ENCODE results near the gene MT3. TPM values are rescaled to one million over a fixed set of nuclear protein-coding genes. Genes with fewer than 3 reads are reported as not detected.
A peak's percentile ranks its signal among the peaks of the same experiment; 100 is the strongest.

The MT3 gene
- total and polyA plus RNA-seq, 9 of the 15 experiments (the other 6 are each of a cell fraction or from before 2014, with no cell fraction given): not detected

DNA sequence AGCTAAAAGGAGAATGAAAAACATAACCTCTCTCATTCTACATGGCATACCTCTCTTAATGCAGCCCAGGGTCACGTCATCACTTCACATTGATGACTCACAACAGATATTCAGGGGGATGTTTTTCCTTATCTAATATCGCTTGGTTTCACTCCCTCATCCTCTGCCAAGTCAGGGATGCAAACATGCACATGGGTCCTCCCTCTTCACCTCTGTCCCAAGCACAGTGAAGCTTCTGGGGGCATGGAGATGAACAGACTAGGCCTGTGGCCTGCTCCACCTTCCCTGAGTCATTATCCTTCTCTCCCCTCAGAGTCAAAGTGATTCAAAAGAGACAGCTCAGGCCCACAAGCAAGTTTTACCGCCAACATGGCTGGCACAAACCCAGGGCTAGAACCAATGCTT, 16.7 kb downstream of the MT3 start:
- Histone ChIP-seq H3K27me3 (ENCODE audit: control insufficient read depth in 2 of 2, insufficient read depth in 2 of 2, low read length in 2 of 2) (peaks cover 3 to 5% of the 10 kb centered on the region in 2 experiments; a peak in 2 of 5 replicates), H3K9me3 (replicated peaks; ENCODE audit: control insufficient read depth, insufficient read depth, low read depth, low read length) (no peaks in the 10 kb centered on the region), H3K4me3 (no peak overlapping the region), H3K4me2 (ENCODE audit: insufficient read depth, low read length) (no peak overlapping the region), H2AFZ (ENCODE audit: low read depth, low read length) (0 out of 2 replicates have a peak overlapping the region, but pooled peaks have one; percentile 21), H4K20me1 (replicated peaks; ENCODE audit: control insufficient read depth, insufficient read depth, low read length) (no peaks in the 10 kb centered on the region), H3K27ac (ENCODE audit: extremely low read depth, low read depth, low read length) (no peak overlapping the region), H3K79me2 (ENCODE audit: control insufficient read depth, insufficient read depth, low read length) (no peaks in the 10 kb centered on the region), H3K4me1 (replicated peaks in 1 of 2; ENCODE audit: control insufficient read depth in 2 of 2, insufficient read depth in 2 of 2, low read length in 2 of 2) (peaks cover 27 to 29% of the 10 kb centered on the region in 2 experiments), H3K9ac (ENCODE audit: insufficient read depth in 1 of 2, low read depth in 2 of 2, low read length in 2 of 2) (no peak overlapping the region), H3K9me1 (ENCODE audit: control insufficient read depth, insufficient read depth, low read length) (no peaks in the 10 kb centered on the region), H3K36me3 (ENCODE audit: control insufficient read depth, insufficient read depth, low read length) (no peaks in the 10 kb centered on the region)
- ChIA-PET CTCF (ENCODE audit: low intra/inter-chr PET ratio) (no interaction called here), POLR2A (interaction anchor here (0.7 to 1.5 kb wide), 2 partner anchors 14 to 155 kb away, joined by 3 read pairs; partner anchors contain the start of genes NUDT21 and OGFOD1)
- WGBS (ENCODE audit: insufficient coverage, low coverage, missing lambda C conversion rate): 36% methylated on average over 3 of the region's 3 CpGs
- no TSS peak for BruUV-seq (replicated peaks)
- in situ Hi-C loops (cut with MboI) (no loop called here), intact Hi-C loops (cut with micrococcal nuclease) (no loop called here)
- peak in 1 of 2 experiments; percentile 20; a peak in 1 of 4 replicates for TF ChIP-seq KDM1A (IDR thresholded peaks at IDR 0.05)
- TF ChIP-seq JUNB (CRISPR knock-in tag; conservative IDR thresholded peaks at IDR 0.05): peak; percentile 42; the same call in 1 of the 2 replicates
- TF ChIP-seq FOSL1 (tag; conservative IDR thresholded peaks at IDR 0.05): peak; percentile 62
- peak; percentile 57; the same call in 1 of the 2 replicates for TF ChIP-seq JUND (IDR thresholded peaks at IDR 0.05; ENCODE audit: borderline replicate concordance, low read depth, low read length)
- TF ChIP-seq JUND (tag; IDR thresholded peaks at IDR 0.05; ENCODE audit: borderline replicate concordance, low read depth, low read length): peak; percentile 34; the same call in 1 of the 3 replicates
- TF ChIP-seq ATF1 (CRISPR knock-in tag; IDR thresholded peaks at IDR 0.05): no peak
- TF ChIP-seq ATF1 (tag; IDR thresholded peaks at IDR 0.05): peak; percentile 54; the same call in 1 of the 2 replicates
- no peak for TF ChIP-seq FOXK1 (CRISPR knock-in tag; IDR thresholded peaks at IDR 0.05; ENCODE audit: borderline replicate concordance)
- TF ChIP-seq THAP12 (CRISPR knock-in tag; IDR thresholded peaks at IDR 0.05): no peak
- 0 out of 2 replicates have a peak, but pooled peaks have one; percentile 39 for TF ChIP-seq JUN (IDR thresholded peaks at IDR 0.05; ENCODE audit: borderline replicate concordance, low read depth, low read length)
- no peak for TF ChIP-seq JUN (CRISPR knock-in tag; IDR thresholded peaks at IDR 0.05; ENCODE audit: borderline replicate concordance)
- TF ChIP-seq ZNF707 (CRISPR knock-in tag; conservative IDR thresholded peaks at IDR 0.05): no peak
- TF ChIP-seq CREM (IDR thresholded peaks at IDR 0.05; ENCODE audit: low read depth): 0 out of 2 replicates have a peak, but pooled peaks have one; percentile 17
- TF ChIP-seq RBM25 (IDR thresholded peaks at IDR 0.05; ENCODE audit: low read depth, low read length, severe bottlenecking): peak; percentile 57
- TF ChIP-seq ATF3 (IDR thresholded peaks at IDR 0.05): peak; percentile 81
- TF ChIP-seq ATF3 (CRISPR knock-in tag; conservative IDR thresholded peaks at IDR 0.05): no peak
- no peak for FAIRE-seq
- ATAC-seq: no peak
- DNase-seq (ENCODE audit: extremely low read depth in 1 of 4, low spot score in 3 of 4): no peak
